HepG2 (cell line): ENCODE results near the gene CCSER1. TPM values are rescaled to one million over a fixed set of nuclear protein-coding genes. Genes with fewer than 3 reads are reported as not detected.

Experiments
- ATAC-seq: fragments of 200-7000 bp; cut with Tn5 transposase; 3 replicates; pipeline ENCODE4 v1.9.1; 2020; ENCODE audit warnings: mild to moderate bottlenecking, moderate library complexity
- BruUV-seq: library from RNA; stranded (reverse); fragments of 400-500 nt; replicated peaks from 2 replicates; lab custom pipeline; 2021; lab: Mats Ljungman, UMichigan
- CTCF ChIA-PET: fragments of 300-600 bp; formaldehyde crosslinking; extraction: SDS; loops from one replicate; lab custom pipeline; 2021; ENCODE audit warnings: low total read pairs, inconsistent platforms, low intra/inter-chr PET ratio; lab: Yijun Ruan, JAX
- POLR2A ChIA-PET: fragments of 350-600 bp; sonication (Branson Sonifier 250); formaldehyde crosslinking; loops from one replicate; lab custom pipeline; 2020; ENCODE audit warnings: antibody characterized with exemption, inconsistent platforms; lab: Yijun Ruan, JAX
- DNase-seq: peaks from one replicate; pipeline ENCODE4 v3.0.0-alpha.2; 2015; ENCODE audit warnings: low spot score
- FAIRE-seq: peaks from 3 replicates; lab custom pipeline; 2011; peaks lifted over from hg19 to GRCh38; lab: Jason Lieb, UNC
- H2AFZ ChIP-seq: one replicate; pipeline ENCODE4 v1.6.1; 2011; ENCODE audit warnings: low read length, inconsistent platforms
- H3K27ac ChIP-seq: fragments of 300-600 bp; 3 replicates; pipeline ENCODE4 v1.8.0; 2011; ENCODE audit warnings: mixed run types, mild to moderate bottlenecking, mixed read lengths, low read length, inconsistent platforms; ENCODE audit not compliant: insufficient read depth; ENCODE audit errors: extremely low read length
- H3K27me3 ChIP-seq, 2 experiments: fragments of 200-600 bp in 1 of 2; 2 replicates in 1 of 2; 3 replicates in 1 of 2; pipeline versions ENCODE4 v1.6.0 to v1.8.0; 2011; ENCODE audit warnings: low read length in 2 of 2, mild to moderate bottlenecking in 2 of 2, moderate library complexity in 2 of 2, inconsistent platforms in 1 of 2; ENCODE audit not compliant: insufficient read depth in 2 of 2, control insufficient read depth in 1 of 2
- H3K36me3 ChIP-seq, 2 experiments: fragments of 200-600 bp in 1 of 2; replicated peaks in 1 of 2; 2 replicates in 1 of 2; 3 replicates in 1 of 2; pipeline versions ENCODE4 v1.5.1 to v1.8.0; 2011; ENCODE audit warnings: low read length in 2 of 2, inconsistent platforms in 1 of 2; ENCODE audit not compliant: insufficient read depth in 2 of 2, control insufficient read depth in 1 of 2
- H3K4me1 ChIP-seq: 2 replicates; pipeline ENCODE4 v1.5.1; 2012; ENCODE audit warnings: low read length, inconsistent platforms; ENCODE audit not compliant: insufficient read depth
- H3K4me2 ChIP-seq: 2 replicates; pipeline ENCODE4 v1.6.0; 2011; ENCODE audit warnings: low read depth, low read length, inconsistent platforms
- H3K4me3 ChIP-seq, 3 experiments: fragments of 200-600 bp in 1 of 3; sonication (generic), shearing (Covaris generic) in 1 of 3; replicated peaks in 1 of 3; 2 replicates each; pipeline ENCODE4 v1.5.1; 2011 to 2016; ENCODE audit warnings: low read length in 3 of 3, inconsistent platforms in 2 of 3, low read depth in 2 of 3, mild to moderate bottlenecking in 2 of 3, control low read depth in 1 of 3, mixed read lengths in 1 of 3; ENCODE audit not compliant: insufficient read depth in 1 of 3
- H3K79me2 ChIP-seq: one replicate; pipeline ENCODE4 v1.6.1; 2011; ENCODE audit warnings: low read length, inconsistent platforms; ENCODE audit not compliant: insufficient read depth
- H3K9ac ChIP-seq: 2 replicates; pipeline ENCODE4 v1.6.0; 2011; ENCODE audit warnings: mild to moderate bottlenecking, low read depth, low read length, inconsistent platforms; ENCODE audit not compliant: insufficient read depth
- H3K9me3 ChIP-seq: 2 replicates; pipeline ENCODE4 v1.5.1; 2012; ENCODE audit warnings: mild to moderate bottlenecking, low read length
- H4K20me1 ChIP-seq: 2 replicates; pipeline ENCODE4 v1.6.0; 2011; ENCODE audit warnings: inconsistent platforms, mild to moderate bottlenecking, low read length, moderate library complexity; ENCODE audit not compliant: insufficient read depth
- EEA1 ChIP-seq: sonication (generic); formaldehyde crosslinking; IDR thresholded peaks from 2 replicates; pipeline ENCODE4 v1.5.1; 2020; ENCODE audit warnings: mild to moderate bottlenecking, missing genetic modification reagents, borderline replicate concordance
- MAF1 ChIP-seq: sonication (generic); formaldehyde crosslinking; IDR thresholded peaks from 2 replicates; pipeline ENCODE4 v1.5.0; 2020; ENCODE audit warnings: missing genetic modification reagents, borderline replicate concordance
- THAP8 ChIP-seq: sonication (generic); formaldehyde crosslinking; IDR thresholded peaks from 2 replicates; pipeline ENCODE4 v1.5.1; 2020; ENCODE audit warnings: missing genetic modification reagents, mild to moderate bottlenecking, borderline replicate concordance
- ZNF30 ChIP-seq: sonication (generic); formaldehyde crosslinking; IDR thresholded peaks from 2 replicates; pipeline ENCODE4 v1.5.0; 2020; ENCODE audit warnings: mild to moderate bottlenecking, missing genetic modification reagents
- ZNF652 ChIP-seq: IDR thresholded peaks from 2 replicates; pipeline ENCODE4 v1.6.1; 2016; ENCODE audit warnings: low read depth, borderline replicate concordance
- WGBS: methylation state at CpG from one replicate; pipeline ENCODE4 v1.1.6; 2017; ENCODE audit warnings: low lambda C conversion rate; 5-methylcytosine and 5-hydroxymethylcytosine counted together
- in situ Hi-C: cut with HindIII; loops from 2 replicates; pipeline ENCODE4 v1.10.0; 2017; ENCODE audit warnings: low pct_unique_long_range_greater_than_20kb; ENCODE audit not compliant: extremely low pct_ligation_motif_present
- intact Hi-C: fragments of 100-400 bp; cut with micrococcal nuclease; formaldehyde crosslinking; loops from one replicate; pipeline ENCODE4 v1.10.0; 2022; ENCODE audit not compliant: unreplicated experiment
- polyA plus RNA-seq, 8 experiments: library from polyadenylated mRNA; depleted of rRNA in 3 of 8; stranded (reverse) in 7 of 8; unstranded in 1 of 8; fragments of >200 nt; fragmentation: Illumina TruSeq in 4 of 8; extraction: Trizol in 4 of 8; gene quantifications; 2 replicates each; pipeline versions ENCODE4 v1.2.1 to v1.2.3, GENCODE V29; 2011 to 2016; ENCODE audit warnings: low read depth in 4 of 8, missing spikeins in 1 of 8, mixed read lengths in 1 of 8; ENCODE audit not compliant: insufficient read depth in 1 of 8
- total RNA-seq, 5 experiments: library from RNA; depleted of rRNA; stranded (reverse); fragments of >200 nt; fragmentation: Illumina TruSeq; extraction: Trizol; gene quantifications; 2 replicates each; pipeline ENCODE4 v1.2.3, GENCODE V29; 2016; ENCODE audit warnings: low read depth in 1 of 5

The CCSER1 gene
- total and polyA plus RNA-seq, 2 of the 13 experiments (the other 11 are each of a cell fraction or from before 2014, with no cell fraction given) = not detected

GRCh38 chr4:91359041-91360031, 1232.1 kb downstream of the CCSER1 start:
- POLR2A ChIA-PET = no interaction called here
- no peaks in the 10 kb centered on the region for H3K36me3 ChIP-seq
- no peak overlapping the region for H3K4me3 ChIP-seq
- no peaks in the 10 kb centered on the region for H3K27me3 ChIP-seq
- no TSS peak for BruUV-seq
- H3K9ac ChIP-seq = no peak overlapping the region
- FAIRE-seq = no peak
- CTCF ChIA-PET = no interaction called here
- H3K4me2 ChIP-seq = no peak overlapping the region
- in situ Hi-C loops = no loop called here
- DNase-seq = no peak
- no peak for ATAC-seq
- intact Hi-C loops = no loop called here
- 10% methylated on average over 8 of the region's 8 CpGs for WGBS
- H3K4me1 ChIP-seq = no peaks in the 10 kb centered on the region
- H3K9me3 ChIP-seq = 0 out of 2 replicates have a peak, but pooled peaks cover 5% of the 10 kb centered on the region
- H4K20me1 ChIP-seq = no peaks in the 10 kb centered on the region
- no peak overlapping the region for H2AFZ ChIP-seq
- TF ChIP-seq EEA1 (CRISPR knock-in tag) = no peak
- no peak for TF ChIP-seq MAF1
- no peak for TF ChIP-seq THAP8
- no peak for TF ChIP-seq ZNF652
- H3K27ac ChIP-seq = no peak overlapping the region
- H3K79me2 ChIP-seq = no peaks in the 10 kb centered on the region

- in situ Hi-C loops (no loop called here), intact Hi-C loops (no loop called here)
- no peak overlapping the region for H3K4me2 ChIP-seq
- no peak overlapping the region for H3K9ac ChIP-seq
- POLR2A ChIA-PET = no interaction called here
- WGBS = 0% methylated on average over 1 of the region's 1 CpG
- no peaks in the 10 kb centered on the region for H3K9me3 ChIP-seq
- no peaks in the 10 kb centered on the region for H4K20me1 ChIP-seq
- no peak overlapping the region for H3K4me3 ChIP-seq
- H3K79me2 ChIP-seq = no peaks in the 10 kb centered on the region
- BruUV-seq = no TSS peak
- no peak for TF ChIP-seq ZNF30 (CRISPR knock-in tag)
- no peaks in the 10 kb centered on the region for H3K36me3 ChIP-seq
- no peaks in the 10 kb centered on the region for H3K27me3 ChIP-seq
- no peaks in the 10 kb centered on the region for H3K4me1 ChIP-seq
- DNase-seq = no peak
- no peak overlapping the region for H2AFZ ChIP-seq
- CTCF ChIA-PET = no interaction called here
- no peak for FAIRE-seq
- H3K27ac ChIP-seq = no peak overlapping the region
- no peak for ATAC-seq
These were observed 1234.9 kb downstream of the CCSER1 start for GRCh38 chr4:91362125-91362524.
